OCI-M2 (cell line): ENCODE results near the gene NARS2.
"Not testable (repeated sequence)": the region's sequence is repeated elsewhere in the genome, so short reads cannot be mapped to it uniquely, and the experiment has no call there.

Source experiments
- DNase-seq: peaks from one replicate; lab custom pipeline; 2025; ENCODE audit not compliant: unreplicated experiment; lab: John Stamatoyannopoulos, UW

NARS2 gene

GRCh38 chr11:78493413-78493975, 81.2 kb downstream of the NARS2 start:
- no peak for DNase-seq

DNA sequence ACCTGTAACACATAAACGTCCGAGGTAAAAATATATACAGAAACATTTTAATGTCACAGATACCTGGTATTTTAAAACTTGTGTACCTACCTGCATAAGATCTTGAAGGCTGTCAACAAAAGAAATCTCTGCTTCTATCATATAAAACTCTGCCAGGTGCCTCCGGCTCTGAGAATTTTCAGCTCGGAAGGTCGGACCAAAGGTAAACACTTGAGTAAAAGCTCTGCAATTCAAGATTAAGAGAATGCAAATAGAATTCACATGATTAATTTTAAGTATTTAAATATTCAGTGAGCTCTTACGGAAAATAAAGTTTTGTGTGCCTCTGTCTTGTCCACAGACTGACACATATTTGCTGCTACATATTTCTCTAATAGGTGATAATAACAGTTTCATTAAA, 81.7 kb downstream of the NARS2 start:
- DNase-seq, result no peak

DNA sequence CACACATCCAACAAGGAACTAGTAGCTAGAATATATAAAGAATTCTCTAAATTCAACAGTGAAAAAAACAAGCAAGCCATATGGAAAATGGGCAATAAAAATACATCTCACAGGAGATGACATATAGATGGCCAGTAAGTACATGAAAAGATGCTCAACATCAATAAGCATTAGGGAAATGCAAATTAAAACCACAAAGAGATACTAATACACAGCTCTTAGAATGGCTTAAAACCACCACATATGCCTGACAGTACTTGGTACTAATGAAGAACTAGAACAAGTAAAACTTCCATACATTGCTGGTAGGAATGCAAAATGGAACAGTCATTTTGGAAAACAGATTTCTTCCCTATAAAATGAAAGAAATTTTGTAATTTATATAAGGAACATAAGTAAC, 85.5 kb downstream of the NARS2 start:
- no peak for DNase-seq

GRCh38 chr11:78478536-78478935, 96.1 kb downstream of the NARS2 start:
- no peak for DNase-seq

GRCh38 chr11:78476066-78476465, 98.6 kb downstream of the NARS2 start:
- DNase-seq, result no peak

DNA sequence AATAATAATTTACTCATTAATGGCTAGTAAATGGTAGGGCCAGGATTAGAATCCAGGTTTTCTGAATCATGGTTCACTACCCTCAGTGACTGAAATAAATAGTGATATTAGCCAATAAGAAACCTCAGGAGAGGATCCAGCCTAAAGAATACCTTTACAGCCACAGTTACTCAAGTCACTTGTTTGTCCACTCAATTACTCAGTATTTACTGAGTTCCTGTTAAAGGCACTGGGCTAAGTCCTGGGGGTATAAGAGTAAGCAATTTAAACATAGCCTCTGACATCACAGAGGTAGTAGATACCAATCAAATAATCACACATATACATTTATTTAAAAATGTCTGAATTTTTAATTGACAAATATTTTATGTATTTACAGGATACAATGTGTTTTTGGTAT, 100.2 kb downstream of the NARS2 start:
- DNase-seq, result no peak

DNA sequence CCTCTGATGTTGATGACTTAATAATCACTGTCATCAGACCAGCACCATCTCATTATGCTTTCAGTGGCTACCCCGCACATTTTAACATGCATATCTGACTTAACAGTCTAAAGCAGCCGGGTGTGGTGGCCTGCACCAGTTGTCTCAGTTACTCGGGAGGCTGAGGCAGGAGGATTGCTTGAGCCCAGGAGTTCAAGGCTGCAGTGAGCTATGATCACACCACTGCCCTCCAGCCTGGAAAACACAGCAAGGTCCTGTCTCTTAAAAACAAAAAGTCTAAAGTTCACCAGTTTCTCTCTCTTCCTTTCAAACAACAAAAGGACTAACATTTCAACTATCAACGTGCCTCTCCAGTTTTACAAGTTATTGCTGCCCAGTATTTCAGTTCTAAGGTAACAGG, 101.8 kb downstream of the NARS2 start:
- no peak for DNase-seq

GRCh38 chr11:78472382-78472781, 102.3 kb downstream of the NARS2 start:
- DNase-seq, result no peak

DNA sequence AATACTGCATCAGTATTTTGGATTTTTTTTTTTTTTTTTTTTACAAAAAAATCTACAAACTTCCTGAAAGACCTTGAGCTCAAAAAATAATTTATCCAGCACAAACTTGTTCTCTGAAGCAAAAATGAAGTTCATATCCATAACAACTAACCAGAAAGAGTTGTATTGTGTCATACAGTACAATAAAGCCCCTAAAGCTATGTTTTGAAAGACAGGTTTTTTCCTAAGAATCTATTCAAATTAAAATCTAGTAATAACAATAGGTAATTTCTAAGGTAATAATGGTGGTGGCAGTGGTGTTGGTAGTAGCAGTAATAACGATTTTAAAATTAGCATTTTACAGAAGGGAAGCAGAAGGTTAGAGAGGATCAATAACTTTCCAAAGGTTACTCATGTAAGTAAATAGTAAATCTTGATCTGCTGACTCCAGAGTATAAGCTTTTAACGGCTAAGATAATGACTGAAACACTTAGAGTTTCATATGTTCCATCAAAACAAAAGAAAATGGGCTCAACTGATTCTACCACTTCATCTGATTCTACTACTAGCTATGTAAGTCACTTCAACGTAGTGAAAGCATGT, 103.7 kb downstream of the NARS2 start:
- DNase-seq, result no peak

DNA sequence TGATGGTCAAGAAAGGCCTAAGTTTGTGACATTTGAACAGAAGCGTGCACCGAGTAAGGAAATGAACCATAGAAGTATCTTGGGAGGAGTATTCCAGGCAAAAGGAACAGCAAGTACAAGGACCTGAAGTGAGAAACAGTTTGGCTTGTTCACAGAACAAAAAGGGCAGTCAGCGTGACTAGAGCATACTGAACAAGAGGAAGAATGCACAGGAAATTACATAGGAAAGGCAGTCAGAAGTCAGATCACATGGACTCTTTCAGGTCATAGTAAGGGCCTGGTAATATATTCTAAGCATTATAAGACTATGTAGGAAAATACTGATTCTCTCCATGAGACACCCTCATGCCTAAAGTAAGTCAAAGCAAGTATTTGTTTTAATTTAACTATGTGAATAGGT, 104.8 kb downstream of the NARS2 start:
- no peak for DNase-seq

DNA sequence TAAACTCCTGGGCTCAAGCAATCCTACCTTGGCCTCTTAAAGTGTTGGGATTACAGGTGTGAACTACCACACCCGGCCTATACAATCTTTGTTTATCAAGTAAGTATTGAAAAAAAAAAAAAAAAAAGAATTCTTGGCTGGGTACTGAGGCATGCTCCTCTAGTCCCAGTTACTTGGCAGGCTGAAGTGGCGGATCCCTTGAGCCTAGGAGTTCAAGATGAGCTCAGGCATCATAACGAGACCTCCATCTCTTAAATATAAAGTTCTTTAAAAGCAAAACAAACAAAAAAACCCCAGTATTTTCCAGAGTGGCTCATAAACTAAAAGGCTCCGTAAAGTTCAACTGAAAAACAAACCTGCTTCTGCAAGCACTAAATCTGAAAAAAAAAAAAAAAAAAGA, 106.7 kb downstream of the NARS2 start:
- DNase-seq, result no peak

DNA sequence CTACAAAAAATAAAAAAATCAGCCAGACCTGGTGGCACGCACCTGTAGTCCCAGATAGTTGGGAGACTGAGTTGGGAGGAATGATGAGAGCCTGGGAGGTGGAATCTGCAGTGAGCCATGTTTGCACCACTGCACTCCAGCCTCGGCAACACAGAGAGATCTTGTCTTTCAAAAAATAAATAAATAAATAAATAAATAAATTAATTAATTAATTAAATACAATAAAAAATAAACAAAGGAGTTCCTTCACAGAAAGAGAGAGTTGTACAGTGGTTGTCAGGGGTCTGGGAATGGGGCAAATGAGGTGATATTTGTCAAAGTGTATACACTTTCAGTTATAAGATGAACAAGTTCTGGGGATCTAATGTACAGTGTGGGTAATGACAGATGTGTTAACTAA, 107.3 kb downstream of the NARS2 start:
- no peak for DNase-seq

DNA sequence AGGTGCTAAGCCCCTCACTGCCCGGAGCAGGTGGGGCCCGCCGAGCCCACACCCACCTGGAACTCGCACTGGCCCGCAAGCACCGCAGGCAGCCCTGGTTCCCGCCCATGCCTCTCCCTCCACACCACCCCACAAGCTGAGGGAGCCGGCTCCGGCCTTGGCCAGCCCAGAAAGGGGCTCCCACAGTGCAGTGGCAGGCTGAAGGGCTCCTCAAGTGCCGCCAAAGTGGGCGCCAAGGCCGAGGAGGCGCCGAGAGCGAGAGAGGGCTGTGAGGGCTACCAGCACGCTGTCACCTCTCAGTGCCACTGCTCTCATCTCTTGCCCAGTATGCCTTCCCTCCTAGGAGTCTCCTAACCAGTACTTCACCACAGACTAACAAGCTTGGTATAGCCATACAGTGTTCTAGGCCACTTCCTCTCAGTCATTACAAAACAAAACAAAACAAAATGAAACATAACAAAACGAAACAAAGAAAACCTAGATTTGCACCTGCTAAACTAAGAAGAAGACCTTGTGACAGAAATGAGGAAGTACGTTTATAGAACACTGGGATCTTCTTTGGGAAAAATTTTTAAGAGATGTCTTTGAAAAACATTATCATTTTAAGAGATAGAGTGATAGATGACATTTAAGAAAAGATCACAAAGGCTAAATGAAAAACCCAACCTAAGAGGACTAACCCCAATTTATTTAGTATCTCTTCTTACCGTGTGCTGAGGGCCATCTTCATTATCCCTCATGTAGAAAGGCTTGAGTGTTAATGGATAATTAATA, 109.3 kb downstream of the NARS2 start:
- DNase-seq, result no peak

GRCh38 chr11:78464787-78465168, 109.9 kb downstream of the NARS2 start:
- not testable (repeated sequence) for DNase-seq

DNA sequence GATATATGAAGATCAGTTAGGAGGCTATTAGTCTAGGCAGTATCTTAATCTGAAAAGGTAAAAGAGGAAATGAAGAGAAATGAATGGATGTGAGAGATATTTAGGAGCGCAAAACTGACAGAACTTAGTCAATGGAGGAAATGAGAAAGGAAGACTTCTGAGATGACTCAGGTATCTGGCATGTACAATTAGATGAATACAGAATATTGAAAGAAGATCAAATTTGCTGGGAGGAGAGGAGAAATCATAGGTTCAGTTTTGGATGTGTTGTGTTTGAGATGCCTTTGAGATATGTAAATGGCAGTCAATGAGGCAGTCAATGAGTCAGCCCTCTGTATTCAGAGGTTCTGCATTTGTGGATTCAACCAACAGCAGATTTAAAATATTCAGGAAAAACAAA, 114.2 kb downstream of the NARS2 start:
- DNase-seq, result no peak

GRCh38 chr11:78459738-78460137, 114.9 kb downstream of the NARS2 start:
- DNase-seq, result no peak

- no peak for DNase-seq
Measured at GRCh38 chr11:78457448-78457847, 117.2 kb downstream of the NARS2 start.

DNA sequence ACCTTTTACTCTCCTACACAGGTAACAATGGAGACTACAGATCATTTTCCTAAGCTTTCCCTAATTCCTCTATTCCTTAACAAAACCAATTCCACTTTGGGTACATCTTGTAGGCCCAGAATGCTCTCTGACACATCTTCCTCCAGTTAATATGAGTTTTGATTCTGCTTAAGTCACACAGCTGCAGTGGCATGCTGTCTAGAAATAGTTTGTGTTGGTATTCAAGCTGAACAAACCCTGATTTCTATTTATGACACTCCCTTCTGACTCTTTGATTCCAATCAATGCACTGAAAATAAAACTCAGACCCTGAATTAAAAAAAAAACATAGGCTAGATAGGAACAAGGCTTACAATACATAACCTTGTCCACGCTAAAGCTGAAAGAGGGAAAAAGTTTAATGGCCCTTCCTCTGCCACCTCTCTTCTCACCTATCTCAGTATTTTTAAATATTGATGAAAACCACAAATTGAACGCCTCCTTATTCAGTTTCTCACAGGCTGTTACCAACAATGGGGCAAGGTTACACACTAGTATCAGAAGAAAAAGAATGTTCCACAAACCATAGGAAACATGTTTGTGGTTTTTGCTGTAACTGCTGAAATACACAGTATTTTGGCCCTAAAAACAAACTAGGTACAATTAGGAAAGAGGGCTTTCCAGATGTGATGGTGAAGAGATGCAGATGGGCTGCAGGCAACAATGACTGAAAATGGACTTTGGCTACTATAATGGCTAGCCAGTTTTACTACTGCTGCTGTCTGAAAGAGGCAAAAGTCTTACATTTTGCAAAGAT, 121.3 kb downstream of the NARS2 start:
- DNase-seq, result no peak

DNA sequence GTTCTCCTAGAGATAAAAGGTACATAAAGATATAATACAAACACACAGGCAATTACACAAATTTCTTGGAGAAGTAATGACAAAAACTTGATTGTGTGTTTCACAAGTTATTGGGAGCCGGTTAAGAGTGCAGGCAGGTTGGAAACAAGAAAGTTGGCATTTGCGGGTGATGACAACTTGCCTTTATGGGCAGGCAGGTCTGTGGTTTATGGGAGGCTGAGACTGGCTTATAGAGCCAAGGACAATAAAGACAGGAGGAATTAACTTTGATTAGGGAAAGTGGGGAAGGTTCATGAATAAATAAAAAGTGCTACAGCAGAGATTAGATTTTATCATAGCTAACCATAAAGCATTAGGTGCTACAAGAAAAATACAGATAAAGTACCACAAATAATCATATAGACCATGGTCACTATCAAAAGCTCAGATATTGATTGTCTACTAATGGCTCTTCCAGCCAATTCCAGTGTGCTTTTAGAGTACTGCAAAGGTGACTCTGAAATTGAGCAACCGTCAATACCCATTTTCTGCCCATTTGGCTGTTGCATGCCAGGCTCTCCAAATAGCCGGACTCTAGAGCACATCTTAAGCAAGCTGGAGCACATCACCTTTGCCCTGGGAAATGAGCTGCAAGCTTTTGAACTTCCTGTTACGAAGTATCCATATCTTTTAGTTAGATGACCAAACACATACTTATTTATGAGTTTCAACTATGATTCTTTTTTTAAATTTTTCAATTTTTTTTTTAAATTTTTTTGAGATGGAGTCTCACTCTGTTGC, 123.1 kb downstream of the NARS2 start:
- no peak for DNase-seq

DNA sequence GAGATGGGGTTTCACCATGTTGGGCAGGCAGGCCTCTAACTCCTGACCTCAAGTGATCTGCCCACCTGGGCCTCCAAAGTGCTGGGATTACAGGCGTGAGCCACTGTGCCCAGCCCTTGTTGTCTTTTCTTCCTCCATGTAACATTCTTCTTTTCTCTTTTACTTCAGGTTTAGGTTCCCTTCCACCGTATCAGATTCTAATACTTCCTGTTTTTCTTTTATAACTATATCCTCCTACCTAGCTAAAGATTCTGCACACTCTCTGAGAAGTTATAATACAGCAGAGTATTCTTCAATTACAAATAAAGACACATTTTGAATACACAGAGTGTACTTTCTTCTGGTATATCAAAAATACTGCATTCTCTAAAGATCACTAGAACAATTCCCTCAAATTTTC, 123.8 kb downstream of the NARS2 start:
- no peak for DNase-seq

DNA sequence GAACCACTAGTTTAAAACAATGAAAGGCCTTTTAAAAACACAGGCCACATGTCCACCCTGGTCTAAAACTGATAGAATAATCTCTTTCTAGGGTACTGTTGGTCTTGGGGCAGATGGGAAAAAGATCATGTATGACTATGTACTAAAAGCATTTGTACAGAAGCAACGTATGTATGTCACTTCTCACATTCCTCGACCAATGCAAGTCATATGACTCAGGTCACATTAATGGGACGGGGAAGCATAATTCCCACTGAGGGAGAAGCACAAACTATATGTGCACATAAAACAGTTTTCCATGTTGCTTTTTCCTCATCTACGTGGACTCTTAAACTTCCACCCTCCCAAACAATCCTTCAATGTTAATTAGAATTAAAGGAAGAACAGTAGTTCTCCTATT, 124.8 kb downstream of the NARS2 start:
- DNase-seq, result no peak
